GM19351 (cell line): Measurements from ENCODE around the gene PDE4B.
"Not testable (repeated sequence)": the region's sequence is repeated elsewhere in the genome, so short reads cannot be mapped to it uniquely, and the experiment has no call there.

ENCODE experiments used
- ATAC-seq: cut with Tn5 transposase; IDR thresholded peaks from one replicate; pipeline ENCODE4 v1.9.1; 2021; ENCODE audit warnings: mild to moderate bottlenecking, moderate library complexity; ENCODE audit not compliant: unreplicated experiment

PDE4B gene

GRCh38 chr1:65949230-65949626 lies 156.5 kb downstream of the PDE4B start:
- ATAC-seq = no peak

GRCh38 chr1:65949933-65950332 lies 157.2 kb downstream of the PDE4B start:
- no peak for ATAC-seq

- ATAC-seq = no peak
These were observed 160.0 kb downstream of the PDE4B start for GRCh38 chr1:65952696-65953095.

- ATAC-seq = no peak
These were observed 160.5 kb downstream of the PDE4B start for GRCh38 chr1:65953170-65953569.

- no peak for ATAC-seq
These were observed 162.4 kb downstream of the PDE4B start for GRCh38 chr1:65955071-65955470.

- no peak for ATAC-seq
These were observed 162.8 kb downstream of the PDE4B start for GRCh38 chr1:65955503-65955902.

GRCh38 chr1:65958561-65959350 lies 166.1 kb downstream of the PDE4B start:
- peak; percentile 81 for ATAC-seq

GRCh38 chr1:65959896-65960567 lies 167.3 kb downstream of the PDE4B start:
- no peak for ATAC-seq

GRCh38 chr1:65963156-65963888 lies 170.6 kb downstream of the PDE4B start:
- ATAC-seq = no peak

- no peak for ATAC-seq
These were observed 171.4 kb downstream of the PDE4B start for GRCh38 chr1:65964123-65964522.

GRCh38 chr1:65965112-65965996 lies 172.7 kb downstream of the PDE4B start:
- ATAC-seq = no peak

- not testable (repeated sequence) for ATAC-seq
These were observed 174.8 kb downstream of the PDE4B start for GRCh38 chr1:65967492-65967891.

- no peak for ATAC-seq
These were observed 178.9 kb downstream of the PDE4B start for GRCh38 chr1:65971547-65971946.

GRCh38 chr1:65975708-65976107 lies 183.0 kb downstream of the PDE4B start:
- no peak for ATAC-seq

- no peak for ATAC-seq
These were observed 186.7 kb downstream of the PDE4B start for GRCh38 chr1:65979136-65980044.

- ATAC-seq = no peak
These were observed 187.5 kb downstream of the PDE4B start for GRCh38 chr1:65980237-65980636.

GRCh38 chr1:65983500-65983899 lies 190.8 kb downstream of the PDE4B start:
- no peak for ATAC-seq

GRCh38 chr1:65985393-65986066 lies 192.8 kb downstream of the PDE4B start:
- ATAC-seq = no peak

- ATAC-seq = no peak
These were observed 193.5 kb downstream of the PDE4B start for GRCh38 chr1:65986146-65986545.
